H9 (cell line): ENCODE measurements around the gene RPP25. TPM values are rescaled to one million over a fixed set of nuclear protein-coding genes. Genes with fewer than 3 reads are reported as not detected.

ENCODE experiments used
- DNase-seq: peaks from one replicate; pipeline ENCODE4 v3.0.0-alpha.2; 2017
- H2AFZ ChIP-seq: one replicate; pipeline ENCODE4 v1.6.1; 2013; ENCODE audit warnings: mild to moderate bottlenecking, low read length, control low read depth, moderate library complexity
- H2AK5ac ChIP-seq: 2 replicates; pipeline ENCODE4 v1.6.1; 2013; ENCODE audit warnings: low read length, control low read depth, mixed read lengths; ENCODE audit not compliant: insufficient read length
- H2BK120ac ChIP-seq: one replicate; pipeline ENCODE4 v1.6.1; 2013; ENCODE audit warnings: low read depth, mild to moderate bottlenecking, low read length, control low read depth, inconsistent platforms; ENCODE audit not compliant: poor library complexity, severe bottlenecking
- H2BK12ac ChIP-seq: 2 replicates; pipeline ENCODE4 v1.6.1; 2013; ENCODE audit warnings: low read length, control low read depth, mixed read lengths, low read depth; ENCODE audit not compliant: insufficient read length
- H2BK15ac ChIP-seq: 2 replicates; pipeline ENCODE4 v1.6.1; 2013; ENCODE audit warnings: low read depth, low read length, control low read depth
- H2BK20ac ChIP-seq: one replicate; pipeline ENCODE4 v1.6.1; 2013; ENCODE audit warnings: low read depth, mild to moderate bottlenecking, low read length, control low read depth, inconsistent platforms; ENCODE audit not compliant: poor library complexity, severe bottlenecking
- H2BK5ac ChIP-seq: 2 replicates; pipeline ENCODE4 v1.6.1; 2013; ENCODE audit warnings: low read length, control low read depth, mixed read lengths; ENCODE audit not compliant: insufficient read length
- H3K14ac ChIP-seq: 2 replicates; pipeline ENCODE4 v1.6.1; 2013; ENCODE audit warnings: low read length, control low read depth; ENCODE audit not compliant: insufficient read depth
- H3K18ac ChIP-seq: 2 replicates; pipeline ENCODE4 v1.6.1; 2013; ENCODE audit warnings: low read depth, mild to moderate bottlenecking, mixed read lengths, low read length, control low read depth; ENCODE audit not compliant: insufficient read length
- H3K23ac ChIP-seq: 2 replicates; pipeline ENCODE4 v1.6.1; 2013; ENCODE audit warnings: low read length, control low read depth, mixed read lengths, low read depth; ENCODE audit not compliant: insufficient read length
- H3K23me2 ChIP-seq: 2 replicates; pipeline ENCODE4 v1.6.1; 2013; ENCODE audit warnings: low read depth, mild to moderate bottlenecking, mixed read lengths, low read length, control low read depth; ENCODE audit not compliant: insufficient read length, poor library complexity, severe bottlenecking
- H3K27ac ChIP-seq: 2 replicates; pipeline ENCODE4 v1.5.1; 2013; ENCODE audit warnings: low read length, control low read depth, mixed read lengths, low read depth; ENCODE audit not compliant: insufficient read length
- H3K27me3 ChIP-seq: 2 replicates; pipeline ENCODE4 v1.6.1; 2013; ENCODE audit warnings: low read length, control low read depth, inconsistent platforms; ENCODE audit not compliant: insufficient read depth
- H3K4ac ChIP-seq: 2 replicates; pipeline ENCODE4 v1.6.1; 2013; ENCODE audit warnings: low read depth, mild to moderate bottlenecking, control low read depth, inconsistent platforms, low read length, moderate library complexity
- H3K4me1 ChIP-seq: 2 replicates; pipeline ENCODE4 v1.6.1; 2013; ENCODE audit warnings: low read length, control low read depth, inconsistent platforms; ENCODE audit not compliant: insufficient read depth
- H3K4me2 ChIP-seq: 2 replicates; pipeline ENCODE4 v1.6.1; 2013; ENCODE audit warnings: low read length, control low read depth, mixed read lengths; ENCODE audit not compliant: insufficient read length, insufficient read depth
- H3K56ac ChIP-seq: 2 replicates; pipeline ENCODE4 v1.6.1; 2013; ENCODE audit warnings: low read depth, mild to moderate bottlenecking, mixed read lengths, low read length, control low read depth; ENCODE audit not compliant: insufficient read length
- H3K79me1 ChIP-seq: 2 replicates; pipeline ENCODE4 v1.6.1; 2013; ENCODE audit warnings: low read depth, mild to moderate bottlenecking, moderate library complexity, low read length, control low read depth, inconsistent platforms; ENCODE audit not compliant: insufficient read depth, poor library complexity, severe bottlenecking
- H3K79me2 ChIP-seq: 2 replicates; pipeline ENCODE4 v1.6.1; 2013; ENCODE audit warnings: low read length, control low read depth, inconsistent platforms; ENCODE audit not compliant: insufficient read depth
- H3K9ac ChIP-seq: 2 replicates; pipeline ENCODE4 v1.6.1; 2013; ENCODE audit warnings: low read length, control low read depth, mixed read lengths; ENCODE audit not compliant: insufficient read length; ENCODE audit errors: extremely low read depth
- H3K9me3 ChIP-seq: one replicate; pipeline ENCODE4 v1.6.1; 2013; ENCODE audit warnings: low read depth, low read length, inconsistent platforms; ENCODE audit not compliant: control insufficient read depth
- H3T11ph ChIP-seq: one replicate; pipeline ENCODE4 v1.6.1; 2013; ENCODE audit warnings: mild to moderate bottlenecking, low read length, control low read depth, inconsistent platforms
- H4K20me1 ChIP-seq: one replicate; pipeline ENCODE4 v1.6.1; 2013; ENCODE audit not compliant: control insufficient read depth, insufficient read length, insufficient read depth
- H4K5ac ChIP-seq: 2 replicates; pipeline ENCODE4 v1.6.1; 2013; ENCODE audit warnings: low read depth, mild to moderate bottlenecking, mixed read lengths, low read length, control low read depth; ENCODE audit not compliant: insufficient read length
- H4K8ac ChIP-seq: replicated peaks from 2 replicates; pipeline ENCODE4 v1.6.1; 2013; ENCODE audit warnings: low read length, control low read depth, mixed read lengths, low read depth; ENCODE audit not compliant: insufficient read length
- H4K91ac ChIP-seq: 2 replicates; pipeline ENCODE4 v1.6.1; 2013; ENCODE audit warnings: low read depth, mild to moderate bottlenecking, moderate library complexity, mixed read lengths, low read length, control low read depth; ENCODE audit not compliant: insufficient read length
- H3K27ac Mint-ChIP-seq, 3 experiments: 2 replicates in 2 of 3; 3 replicates in 1 of 3; pipeline ENCODE4 v1.8.0; 2020 to 2021; ENCODE audit warnings: mixed read lengths in 3 of 3, mild to moderate bottlenecking in 1 of 3, moderate library complexity in 1 of 3
- H3K27me3 Mint-ChIP-seq: 2 replicates; pipeline ENCODE4 v1.8.0; 2021; ENCODE audit warnings: low read depth, mild to moderate bottlenecking, moderate library complexity, mixed read lengths
- H3K36me3 Mint-ChIP-seq, 3 experiments: 2 replicates in 2 of 3; 3 replicates in 1 of 3; pipeline ENCODE4 v1.8.0; 2020 to 2021; ENCODE audit warnings: low read depth in 3 of 3, mixed read lengths in 3 of 3; ENCODE audit not compliant: insufficient read depth in 1 of 3
- H3K4me1 Mint-ChIP-seq, 2 experiments: 2 replicates each; pipeline ENCODE4 v1.8.0; 2020; ENCODE audit warnings: mixed read lengths in 2 of 2
- H3K4me3 Mint-ChIP-seq, 2 experiments: 2 replicates in 1 of 2; 3 replicates in 1 of 2; pipeline ENCODE4 v1.8.0; 2020 to 2021; ENCODE audit warnings: mild to moderate bottlenecking in 2 of 2, mixed read lengths in 2 of 2, moderate library complexity in 1 of 2
- H3K9me3 Mint-ChIP-seq, 2 experiments: 2 replicates in 1 of 2; 3 replicates in 1 of 2; pipeline ENCODE4 v1.8.0; 2020; ENCODE audit warnings: mild to moderate bottlenecking in 2 of 2, mixed read lengths in 2 of 2, moderate library complexity in 1 of 2
- WGBS: extraction: QIAGEN DNeasy Blood & Tissue Kit; methylation state at CpG from one replicate; pipeline ENCODE4 v1.1.7; 2013; ENCODE audit warnings: missing lambda C conversion rate, low lambda C conversion rate, mixed read lengths; ENCODE audit not compliant: insufficient read length; ENCODE audit errors: extremely low coverage; 5-methylcytosine and 5-hydroxymethylcytosine counted together
- total RNA-seq: library from RNA; stranded (reverse); gene quantifications from 2 replicates; pipeline ENCODE4 v1.2.1, GENCODE V29; 2021
- TF ChIP-seq, protein P1 (sequence below): fragments of 200-600 bp; sonication (generic); conservative IDR thresholded peaks from 3 replicates; pipeline ENCODE4 v1.8.0; 2021; ENCODE audit warnings: antibody characterized with exemption, mild to moderate bottlenecking

RPP25 gene
- total RNA-seq, 1 experiment from 2014 or later, result 12.6 TPM

DNA sequence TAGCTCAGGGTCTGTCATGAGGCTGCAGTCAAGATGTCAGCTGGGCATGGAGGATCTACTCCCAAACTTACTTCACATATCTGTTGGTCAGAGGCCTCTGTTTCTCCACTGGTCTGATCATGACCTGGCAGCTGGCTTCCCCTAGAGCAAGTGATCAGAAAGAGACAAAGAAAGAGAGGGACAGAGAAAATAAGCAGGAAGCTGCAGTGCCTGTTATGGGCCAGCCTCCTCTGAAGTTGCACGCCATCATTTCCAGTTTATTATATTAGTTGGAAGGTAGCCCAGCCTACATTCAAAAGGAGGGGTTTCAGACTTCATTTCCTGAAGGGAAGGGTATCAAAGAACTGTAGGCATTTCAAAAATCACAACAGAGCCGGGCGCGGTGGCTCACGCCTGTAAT is 5.0 kb upstream of the RPP25 start:
- no peak overlapping the region for H4K8ac ChIP-seq
- no peak overlapping the region for H2BK120ac ChIP-seq
- DNase-seq, result no peak
- no peak overlapping the region for H2BK5ac ChIP-seq
- Mint-ChIP-seq H3K36me3 (no peaks in the 10 kb centered on the region; a peak in 1 of 7 replicates), H3K4me1 (peaks cover 12 to 30% of the 10 kb centered on the region in 2 experiments), H3K27me3 (peaks cover 71% of the 10 kb centered on the region), H3K9me3 (no peaks in the 10 kb centered on the region), H3K4me3 (no peak overlapping the region), H3K27ac (no peak overlapping the region; a peak in 1 of 7 replicates)
- WGBS, result no CpG with 5 or more reads among the region's 5 CpGs
- H3K9ac ChIP-seq, result no peak overlapping the region
- H3K79me2 ChIP-seq, result no peaks in the 10 kb centered on the region
- H2BK20ac ChIP-seq, result no peak overlapping the region
- no peak overlapping the region for H3K4me2 ChIP-seq
- H3K4me1 ChIP-seq, result no peaks in the 10 kb centered on the region
- no peak overlapping the region for H3K56ac ChIP-seq
- H2AFZ ChIP-seq, result no peak overlapping the region
- H3K23me2 ChIP-seq, result peaks cover 26% of the 10 kb centered on the region
- no peaks in the 10 kb centered on the region for H3K9me3 ChIP-seq
- H3T11ph ChIP-seq, result no peak overlapping the region
- H3K27ac ChIP-seq, result no peak overlapping the region
- peaks cover 8% of the 10 kb centered on the region; the same call in 1 of the 2 replicates for H3K27me3 ChIP-seq
- no peaks in the 10 kb centered on the region for H4K20me1 ChIP-seq
- TF ChIP-seq, protein P1, sequence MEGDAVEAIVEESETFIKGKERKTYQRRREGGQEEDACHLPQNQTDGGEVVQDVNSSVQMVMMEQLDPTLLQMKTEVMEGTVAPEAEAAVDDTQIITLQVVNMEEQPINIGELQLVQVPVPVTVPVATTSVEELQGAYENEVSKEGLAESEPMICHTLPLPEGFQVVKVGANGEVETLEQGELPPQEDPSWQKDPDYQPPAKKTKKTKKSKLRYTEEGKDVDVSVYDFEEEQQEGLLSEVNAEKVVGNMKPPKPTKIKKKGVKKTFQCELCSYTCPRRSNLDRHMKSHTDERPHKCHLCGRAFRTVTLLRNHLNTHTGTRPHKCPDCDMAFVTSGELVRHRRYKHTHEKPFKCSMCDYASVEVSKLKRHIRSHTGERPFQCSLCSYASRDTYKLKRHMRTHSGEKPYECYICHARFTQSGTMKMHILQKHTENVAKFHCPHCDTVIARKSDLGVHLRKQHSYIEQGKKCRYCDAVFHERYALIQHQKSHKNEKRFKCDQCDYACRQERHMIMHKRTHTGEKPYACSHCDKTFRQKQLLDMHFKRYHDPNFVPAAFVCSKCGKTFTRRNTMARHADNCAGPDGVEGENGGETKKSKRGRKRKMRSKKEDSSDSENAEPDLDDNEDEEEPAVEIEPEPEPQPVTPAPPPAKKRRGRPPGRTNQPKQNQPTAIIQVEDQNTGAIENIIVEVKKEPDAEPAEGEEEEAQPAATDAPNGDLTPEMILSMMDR, result no peak
- H3K18ac ChIP-seq, result no peak overlapping the region
- H2AK5ac ChIP-seq, result no peak overlapping the region
- no peak overlapping the region for H4K5ac ChIP-seq
- H2BK15ac ChIP-seq, result no peak overlapping the region
- H3K4ac ChIP-seq, result no peak overlapping the region
- no peaks in the 10 kb centered on the region for H3K79me1 ChIP-seq
- H3K23ac ChIP-seq, result no peak overlapping the region
- H4K91ac ChIP-seq, result no peak overlapping the region
- no peak overlapping the region for H2BK12ac ChIP-seq
- no peak overlapping the region for H3K14ac ChIP-seq
